Measurements from ENCODE around the gene PWWP2B.

PWWP2B gene

DNA sequence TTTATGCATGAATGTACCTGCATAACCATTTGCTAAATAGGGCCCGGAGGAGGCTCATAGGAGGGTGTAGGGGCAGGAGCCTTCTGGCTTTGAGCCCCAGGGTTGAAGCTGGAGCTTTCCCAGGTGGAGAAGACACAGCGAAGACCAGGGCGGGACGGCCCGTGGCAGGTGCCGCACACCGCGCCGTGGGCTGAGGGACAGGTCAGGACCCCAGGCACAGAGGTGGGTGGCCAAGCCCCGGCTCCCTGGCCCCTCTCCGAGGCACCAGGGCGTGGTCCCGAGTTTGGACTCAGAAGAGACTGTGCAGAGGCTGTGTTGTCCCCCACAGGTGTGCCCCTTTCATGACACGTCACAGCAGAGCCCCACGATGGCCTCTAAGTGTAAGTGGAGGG lies 56.5 kb downstream of the PWWP2B start:
- DNase-seq (ENCODE audit: low read depth) = no peak
- H3K4me3 ChIP-seq (ENCODE audit: low read depth, low read length) = no peak overlapping the region
- no peak for TF ChIP-seq MYC (IDR thresholded peaks at IDR 0.05; ENCODE audit: low read depth, low read length)
- TF ChIP-seq, protein P1, sequence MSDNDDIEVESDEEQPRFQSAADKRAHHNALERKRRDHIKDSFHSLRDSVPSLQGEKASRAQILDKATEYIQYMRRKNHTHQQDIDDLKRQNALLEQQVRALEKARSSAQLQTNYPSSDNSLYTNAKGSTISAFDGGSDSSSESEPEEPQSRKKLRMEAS (IDR thresholded peaks at IDR 0.05; ENCODE audit: low read depth, low read length) = no peak
- TF ChIP-seq POLR2A (IDR thresholded peaks at IDR 0.05; ENCODE audit: extremely low read depth, insufficient read length) = no peak
- TF ChIP-seq, protein P2, sequence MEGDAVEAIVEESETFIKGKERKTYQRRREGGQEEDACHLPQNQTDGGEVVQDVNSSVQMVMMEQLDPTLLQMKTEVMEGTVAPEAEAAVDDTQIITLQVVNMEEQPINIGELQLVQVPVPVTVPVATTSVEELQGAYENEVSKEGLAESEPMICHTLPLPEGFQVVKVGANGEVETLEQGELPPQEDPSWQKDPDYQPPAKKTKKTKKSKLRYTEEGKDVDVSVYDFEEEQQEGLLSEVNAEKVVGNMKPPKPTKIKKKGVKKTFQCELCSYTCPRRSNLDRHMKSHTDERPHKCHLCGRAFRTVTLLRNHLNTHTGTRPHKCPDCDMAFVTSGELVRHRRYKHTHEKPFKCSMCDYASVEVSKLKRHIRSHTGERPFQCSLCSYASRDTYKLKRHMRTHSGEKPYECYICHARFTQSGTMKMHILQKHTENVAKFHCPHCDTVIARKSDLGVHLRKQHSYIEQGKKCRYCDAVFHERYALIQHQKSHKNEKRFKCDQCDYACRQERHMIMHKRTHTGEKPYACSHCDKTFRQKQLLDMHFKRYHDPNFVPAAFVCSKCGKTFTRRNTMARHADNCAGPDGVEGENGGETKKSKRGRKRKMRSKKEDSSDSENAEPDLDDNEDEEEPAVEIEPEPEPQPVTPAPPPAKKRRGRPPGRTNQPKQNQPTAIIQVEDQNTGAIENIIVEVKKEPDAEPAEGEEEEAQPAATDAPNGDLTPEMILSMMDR (IDR thresholded peaks at IDR 0.05; ENCODE audit: low read depth, low read length) = no peak

DNA sequence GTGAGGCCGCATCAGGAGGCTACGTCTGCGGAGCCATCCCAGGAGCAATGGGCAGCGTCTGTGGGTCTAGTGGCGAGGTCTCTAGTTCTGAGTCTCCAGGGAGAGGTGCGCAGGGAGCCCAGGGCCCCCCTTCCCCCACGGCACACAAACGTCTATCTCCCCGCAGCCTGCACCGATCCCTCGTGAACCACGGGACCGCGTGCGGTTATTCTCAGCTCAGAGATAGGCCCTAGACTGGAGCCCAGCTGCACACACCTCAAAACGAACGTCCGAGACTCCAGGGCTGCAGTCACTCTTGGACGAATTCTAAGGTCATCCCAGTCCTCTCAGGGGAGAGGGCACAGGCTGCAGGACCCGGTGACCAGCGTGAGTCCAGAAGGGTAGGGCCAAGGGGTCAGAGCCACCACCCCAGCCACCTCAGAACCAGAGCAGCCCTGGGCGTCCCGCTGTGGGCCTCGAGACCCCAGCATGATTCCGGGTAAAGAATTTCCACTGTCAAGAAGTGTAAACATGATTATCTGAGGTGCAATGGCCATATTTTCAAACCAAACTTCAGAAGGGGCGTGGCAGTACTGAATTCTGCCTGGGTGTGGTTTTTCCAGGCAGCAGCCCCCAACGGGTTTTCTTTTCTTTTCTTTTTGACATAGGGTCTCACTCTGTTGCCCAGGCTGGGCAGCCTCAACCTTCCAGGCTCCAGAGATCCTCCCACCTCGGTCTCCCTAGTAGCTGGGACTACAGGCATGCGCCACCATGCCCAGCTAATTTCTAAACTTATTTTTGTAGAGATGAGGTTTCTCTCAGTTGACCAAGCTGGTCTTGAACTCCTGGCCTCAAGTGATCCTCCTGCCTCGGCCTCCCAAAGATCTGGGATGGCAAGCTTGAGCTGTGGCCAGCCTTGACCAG lies 57.5 kb downstream of the PWWP2B start:
- TF ChIP-seq POLR2A (IDR thresholded peaks at IDR 0.05; ENCODE audit: extremely low read depth, insufficient read length) (no peak), MYC (IDR thresholded peaks at IDR 0.05; ENCODE audit: low read depth, low read length) (no peak)
- TF ChIP-seq, protein P1 (IDR thresholded peaks at IDR 0.05; ENCODE audit: low read depth, low read length) = no peak
- TF ChIP-seq, protein P2 (IDR thresholded peaks at IDR 0.05; ENCODE audit: low read depth, low read length) = no peak
- no peak for DNase-seq (ENCODE audit: low read depth)
- H3K4me3 ChIP-seq (ENCODE audit: low read depth, low read length) = no peak overlapping the region

DNA sequence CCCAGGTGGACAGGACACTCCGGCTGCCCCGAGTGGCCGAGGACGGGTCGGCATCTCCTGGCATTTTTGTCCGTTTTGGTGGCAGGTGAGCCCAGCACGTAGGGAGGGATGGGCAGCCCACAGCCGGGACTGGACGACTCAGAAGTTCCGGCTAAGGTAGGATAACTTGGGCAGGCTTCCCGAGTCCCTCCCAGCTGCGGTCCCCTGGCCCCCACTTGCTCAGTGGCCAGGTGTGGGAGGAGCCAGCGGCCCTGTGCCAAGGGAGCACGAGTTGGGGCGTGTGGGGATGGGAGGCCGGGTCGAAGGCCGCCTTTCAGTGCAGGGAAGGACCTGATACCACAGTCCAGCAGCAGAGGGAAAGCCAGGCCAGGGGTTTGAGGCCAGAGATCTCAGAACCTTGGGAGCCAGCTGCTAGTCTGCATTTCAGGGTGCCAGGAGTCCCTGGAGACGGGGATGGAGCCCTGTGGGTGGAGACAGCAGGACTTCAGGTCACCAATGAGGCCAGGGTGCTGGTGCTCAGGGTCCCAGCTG lies 58.5 kb downstream of the PWWP2B start:
- H3K4me3 ChIP-seq (ENCODE audit: low read depth, low read length) = no peak overlapping the region
- DNase-seq (ENCODE audit: low read depth) = no peak
- TF ChIP-seq, protein P1 (IDR thresholded peaks at IDR 0.05; ENCODE audit: low read depth, low read length) = no peak
- TF ChIP-seq MYC (IDR thresholded peaks at IDR 0.05; ENCODE audit: low read depth, low read length) = no peak
- no peak for TF ChIP-seq POLR2A (IDR thresholded peaks at IDR 0.05; ENCODE audit: extremely low read depth, insufficient read length)

DNA sequence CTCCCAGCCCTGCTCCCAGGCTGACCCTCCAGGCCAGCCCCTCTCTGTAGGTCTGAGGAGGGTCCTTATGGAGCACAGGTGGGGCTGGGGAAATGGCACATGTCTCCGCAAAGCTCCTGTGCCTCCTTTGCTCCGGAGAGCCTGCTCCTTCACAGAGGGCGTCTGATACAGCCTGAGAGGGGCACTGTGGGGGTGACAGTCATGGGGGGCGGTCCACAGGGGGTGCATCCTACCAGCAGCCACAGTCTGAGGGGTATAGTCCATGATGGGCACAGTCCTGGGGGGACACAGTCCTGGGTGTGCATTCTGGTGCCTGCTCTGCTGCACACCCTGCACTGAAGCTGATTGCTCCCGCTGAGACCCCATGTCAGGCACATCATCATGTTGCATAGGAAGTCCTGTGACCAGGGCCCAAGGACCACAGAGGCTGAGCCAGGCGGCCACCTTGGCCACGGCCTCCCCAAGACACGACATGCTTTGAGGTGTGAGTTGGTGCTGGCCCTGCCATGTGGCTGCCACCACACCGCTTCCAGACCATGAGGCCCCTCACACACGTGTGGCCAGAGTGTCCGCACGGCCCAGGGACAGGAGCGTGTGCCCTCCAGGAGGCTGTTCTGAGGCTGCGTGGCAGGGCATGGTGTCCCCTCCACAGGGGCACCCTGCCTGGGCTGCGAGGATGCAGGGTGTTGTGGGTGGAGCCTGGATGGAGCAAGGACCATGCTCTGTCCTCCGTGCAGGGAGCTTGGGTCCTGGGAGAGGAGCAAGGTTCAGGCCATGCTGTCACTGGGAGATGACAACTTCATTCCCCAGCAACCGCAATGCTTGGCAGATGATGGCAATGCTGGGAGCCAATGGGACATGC lies 59.2 kb downstream of the PWWP2B start:
- DNase-seq (ENCODE audit: low read depth) = no peak
- TF ChIP-seq, protein P2 (IDR thresholded peaks at IDR 0.05; ENCODE audit: low read depth, low read length) = no peak
- TF ChIP-seq, protein P1 (IDR thresholded peaks at IDR 0.05; ENCODE audit: low read depth, low read length) = no peak
- TF ChIP-seq POLR2A (IDR thresholded peaks at IDR 0.05; ENCODE audit: extremely low read depth, insufficient read length) = no peak
- no peak for TF ChIP-seq MYC (IDR thresholded peaks at IDR 0.05; ENCODE audit: low read depth, low read length)
- H3K4me3 ChIP-seq (ENCODE audit: low read depth, low read length) = no peak overlapping the region

DNA sequence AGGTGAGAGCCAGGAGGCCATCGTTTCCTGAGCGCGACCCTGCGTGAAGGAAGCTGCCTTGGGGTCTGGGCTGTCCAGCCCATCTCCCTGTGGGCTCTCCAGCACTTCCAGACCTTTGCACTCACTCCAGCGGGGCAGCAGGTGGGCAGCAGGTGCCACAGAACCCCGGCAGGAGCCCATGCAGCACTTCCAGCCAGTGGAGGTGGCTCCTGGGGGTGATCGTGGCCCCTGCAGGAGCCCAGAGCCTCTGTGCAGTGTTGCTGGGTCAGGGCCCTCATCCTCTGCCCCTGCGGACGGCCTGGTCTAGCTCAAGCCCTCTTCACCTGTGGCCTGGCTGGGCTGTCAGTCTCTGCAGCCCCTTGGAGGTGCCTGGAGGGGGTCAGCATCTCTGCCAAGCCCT lies 59.9 kb downstream of the PWWP2B start:
- DNase-seq (ENCODE audit: low read depth) = no peak
- H3K4me3 ChIP-seq (ENCODE audit: low read depth, low read length) = no peak overlapping the region
- TF ChIP-seq, protein P1 (IDR thresholded peaks at IDR 0.05; ENCODE audit: low read depth, low read length) = no peak
- no peak for TF ChIP-seq MYC (IDR thresholded peaks at IDR 0.05; ENCODE audit: low read depth, low read length)
- no peak for TF ChIP-seq POLR2A (IDR thresholded peaks at IDR 0.05; ENCODE audit: extremely low read depth, insufficient read length)
- TF ChIP-seq, protein P2 (IDR thresholded peaks at IDR 0.05; ENCODE audit: low read depth, low read length) = no peak

All from NB4 (cell line).